Endothelial cell of umbilical vein (primary cell): ENCODE results near the gene PER1. TPM values are rescaled to one million over a fixed set of nuclear protein-coding genes. Genes with fewer than 3 reads are reported as not detected.

ENCODE experiments used
- BruUV-seq: library from RNA; stranded (reverse); fragments of 400-500 nt; replicated peaks from 2 replicates; lab custom pipeline; 2021; lab: Mats Ljungman, UMichigan
- CTCF ChIA-PET: fragments of 300-600, 350-600 bp; sonication (Branson Sonifier 250); formaldehyde crosslinking; loops from one replicate; lab custom pipeline; 2021; ENCODE audit warnings: antibody characterized with exemption, inconsistent platforms; lab: Charles Lee
- POLR2A ChIA-PET: fragments of 300-600, 350-600 bp; sonication (Branson Sonifier 250); formaldehyde crosslinking; loops from one replicate; lab custom pipeline; 2021; ENCODE audit warnings: antibody characterized with exemption, inconsistent platforms; lab: Charles Lee
- DNase-seq: peaks from one replicate; pipeline ENCODE4 v3.0.0-alpha.2; 2011; ENCODE audit warnings: low read depth, low spot score
- FAIRE-seq: peaks from 2 replicates; lab custom pipeline; 2011; peaks lifted over from hg19 to GRCh38; lab: Jason Lieb, UNC
- H2AFZ ChIP-seq: 2 replicates; pipeline ENCODE4 v1.6.0; 2012; ENCODE audit warnings: low read depth, low read length, control low read depth, inconsistent platforms
- H3K27ac ChIP-seq: 2 replicates; pipeline ENCODE4 v1.5.1; 2011; ENCODE audit warnings: low read depth, mild to moderate bottlenecking, control low read depth, low read length, moderate library complexity; ENCODE audit not compliant: insufficient read depth
- H3K27me3 ChIP-seq, 2 experiments: 2 replicates each; pipeline versions ENCODE4 v1.6.0 to v1.6.1; 2011; ENCODE audit warnings: low read length in 2 of 2, mixed read lengths in 1 of 2; ENCODE audit not compliant: control insufficient read depth in 2 of 2, insufficient read depth in 2 of 2
- H3K36me3 ChIP-seq, 2 experiments: 2 replicates in 1 of 2; 3 replicates in 1 of 2; pipeline ENCODE4 v1.5.1; 2011; ENCODE audit warnings: low read length in 2 of 2, mild to moderate bottlenecking in 1 of 2, moderate library complexity in 1 of 2; ENCODE audit not compliant: control insufficient read depth in 2 of 2, insufficient read depth in 2 of 2; ENCODE audit errors: extremely low read depth in 1 of 2
- H3K4me1 ChIP-seq: 3 replicates; pipeline ENCODE4 v1.5.1; 2011; ENCODE audit warnings: mild to moderate bottlenecking, low read length; ENCODE audit not compliant: control insufficient read depth, insufficient read depth; ENCODE audit errors: extremely low read depth
- H3K4me2 ChIP-seq: 2 replicates; pipeline ENCODE4 v1.6.1; 2011; ENCODE audit warnings: low read length, control low read depth, mixed read lengths; ENCODE audit not compliant: insufficient read depth
- H3K4me3 ChIP-seq, 3 experiments: fragments of 200-600 bp in 1 of 3; sonication (generic), shearing (Covaris generic) in 1 of 3; replicated peaks in 1 of 3; 2 replicates each; pipeline ENCODE4 v1.5.1; 2011 to 2016; ENCODE audit warnings: control low read depth in 3 of 3, low read length in 3 of 3, mild to moderate bottlenecking in 2 of 3, inconsistent platforms in 1 of 3, low read depth in 1 of 3, moderate library complexity in 1 of 3; ENCODE audit not compliant: insufficient read depth in 1 of 3
- H3K79me2 ChIP-seq: 2 replicates; pipeline ENCODE4 v1.6.0; 2012; ENCODE audit warnings: low read length, inconsistent platforms; ENCODE audit not compliant: control insufficient read depth, insufficient read depth
- H3K9ac ChIP-seq: replicated peaks from 2 replicates; pipeline ENCODE3; 2011; ENCODE audit warnings: low read length, control low read depth; ENCODE audit not compliant: insufficient read depth; ENCODE audit errors: extremely low read depth
- H3K9me1 ChIP-seq: replicated peaks from 3 replicates; pipeline ENCODE4 v1.6.0; 2011; ENCODE audit warnings: mild to moderate bottlenecking, low read length; ENCODE audit not compliant: control insufficient read depth, insufficient read depth; ENCODE audit errors: extremely low read depth
- H3K9me3 ChIP-seq: replicated peaks from 2 replicates; pipeline ENCODE4 v1.5.1; 2012; ENCODE audit warnings: low read length, inconsistent platforms; ENCODE audit not compliant: control insufficient read depth, insufficient read depth
- H4K20me1 ChIP-seq: replicated peaks from 2 replicates; pipeline ENCODE3; 2011; ENCODE audit warnings: mild to moderate bottlenecking, low read length; ENCODE audit not compliant: control insufficient read depth, insufficient read depth; ENCODE audit errors: extremely low read depth
- CTCF ChIP-seq, 2 donors: IDR thresholded peaks; 1 replicate in 1 of 2; 2 replicates in 1 of 2; pipeline ENCODE4 v1.5.1; 2011; ENCODE audit warnings: low read length in 2 of 2, mild to moderate bottlenecking in 2 of 2, moderate library complexity in 2 of 2, control low read depth in 1 of 2, inconsistent platforms in 1 of 2, low read depth in 1 of 2; ENCODE audit not compliant: insufficient read depth in 1 of 2; ENCODE audit errors: extremely low read depth in 1 of 2
- EZH2 ChIP-seq: IDR thresholded peaks from 2 replicates; pipeline ENCODE4 v1.6.1; 2012; ENCODE audit warnings: borderline replicate concordance, low read depth, mild to moderate bottlenecking, moderate library complexity, low read length, inconsistent platforms; ENCODE audit not compliant: severe bottlenecking
- FOS ChIP-seq: IDR thresholded peaks from 2 replicates; pipeline ENCODE4 v1.6.1; 2011; ENCODE audit warnings: mild to moderate bottlenecking, low read length, moderate library complexity, borderline replicate concordance; ENCODE audit not compliant: insufficient read depth
- GATA2 ChIP-seq: IDR thresholded peaks from 2 replicates; pipeline ENCODE4 v1.7.0; 2011; ENCODE audit warnings: low read depth, mild to moderate bottlenecking, moderate library complexity, mixed read lengths, low read length; ENCODE audit not compliant: insufficient read length, insufficient read depth
- JUN ChIP-seq: IDR thresholded peaks from 2 replicates; pipeline ENCODE4 v1.6.1; 2011; ENCODE audit warnings: borderline replicate concordance, low read depth; ENCODE audit not compliant: insufficient read length, insufficient read depth
- MAX ChIP-seq: IDR thresholded peaks from 2 replicates; pipeline ENCODE4 v1.6.1; 2011; ENCODE audit not compliant: insufficient read depth, insufficient read length
- MYC ChIP-seq: IDR thresholded peaks from one replicate; pipeline ENCODE4 v1.6.1; 2011; ENCODE audit warnings: mild to moderate bottlenecking, low read depth, low read length
- POLR2A ChIP-seq: IDR thresholded peaks from 2 replicates; pipeline ENCODE4 v1.6.1; 2012; ENCODE audit warnings: low read depth, mild to moderate bottlenecking, control low read depth, low read length
- POLR2AphosphoS5 ChIP-seq: IDR thresholded peaks from 2 replicates; pipeline ENCODE4 v1.6.1; 2012; ENCODE audit warnings: low read depth, mild to moderate bottlenecking, control low read depth, low read length, moderate library complexity; ENCODE audit not compliant: insufficient read depth
- dilution Hi-C: fragments of 300-500 bp; cut with MboI; formaldehyde crosslinking; loops from one replicate; pipeline ENCODE4 v1.15.0; 2019; ENCODE audit warnings: low sequenced_read_pairs; ENCODE audit not compliant: extremely low pct_ligation_motif_present
- intact Hi-C: fragments of 100-400 bp; cut with micrococcal nuclease; formaldehyde crosslinking; loops from one replicate; pipeline ENCODE4 v1.10.0; 2022
- polyA plus RNA-seq, 4 experiments: library from polyadenylated mRNA; depleted of rRNA in 3 of 4; stranded (reverse) in 3 of 4; unstranded in 1 of 4; fragments of >200 nt; gene quantifications; 2 replicates each; pipeline versions ENCODE4 v1.2.1 to v1.2.3, GENCODE V29; 2011 to 2012; ENCODE audit warnings: missing spikeins in 1 of 4
- total RNA-seq: library from RNA; stranded (reverse); gene quantifications from 2 replicates; pipeline ENCODE4 v1.2.3, GENCODE V29; 2021

The PER1 gene
- total and polyA plus RNA-seq, 2 donors (not counting 3 experiments of a cell fraction or from before 2014, with no cell fraction given) = 12.1 to 32.1 TPM

DNA sequence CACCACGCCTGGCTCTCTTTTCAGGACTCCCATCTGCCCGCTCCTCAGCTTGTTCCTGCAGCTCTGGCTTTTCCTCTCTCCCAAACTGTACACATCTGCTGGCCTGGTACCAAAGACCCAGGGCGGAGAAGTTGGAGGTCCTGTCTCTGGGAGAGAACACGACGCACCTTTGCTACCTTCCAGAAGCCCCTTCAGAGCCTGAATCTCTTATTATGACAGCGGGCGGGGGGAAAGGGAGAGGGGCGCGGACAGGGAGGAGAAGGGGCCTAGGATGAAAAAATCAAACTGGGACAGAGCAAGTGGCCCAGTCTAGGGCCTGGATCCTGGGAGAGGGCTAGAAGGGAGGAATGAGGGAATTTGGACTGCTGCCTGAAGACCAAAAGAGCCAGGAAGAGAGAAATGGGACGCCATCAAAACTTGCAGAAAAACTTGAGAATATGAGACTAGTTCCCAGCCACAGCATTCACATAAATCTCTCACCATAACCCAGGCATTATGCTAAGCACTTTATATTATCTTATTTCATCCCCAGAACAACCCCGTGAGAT, 2.5 kb upstream of the PER1 start:
- ChIA-PET CTCF (interaction anchor here (0.6 to 2.0 kb wide), 4 partner anchors 13 to 36 kb away, joined by 3 to 11 read pairs (median 3); no protein-coding TSS in a partner anchor), POLR2A (interaction anchor here (1.8 kb wide), 1 partner anchor 19 kb away, joined by 17 read pairs; no protein-coding TSS in a partner anchor)
- no peak for DNase-seq
- Histone ChIP-seq H3K79me2 (peaks cover 8% of the 10 kb centered on the region), H3K9ac (peak overlapping the region; percentile 68), H3K36me3 (peaks cover 0 to 6% of the 10 kb centered on the region in 2 experiments), H2AFZ (no peak overlapping the region), H3K4me3 (no peak overlapping the region), H3K4me1 (peaks cover 48% of the 10 kb centered on the region), H4K20me1 (no peaks in the 10 kb centered on the region), H3K9me1 (no peaks in the 10 kb centered on the region), H3K27me3 (no peaks in the 10 kb centered on the region), H3K4me2 (peak overlapping the region; percentile 9), H3K27ac (peak overlapping the region; percentile 99), H3K9me3 (no peaks in the 10 kb centered on the region)
- intact Hi-C loops (loop anchor here (1.0 kb wide), 2 partner anchors 35 to 267 kb away; no protein-coding TSS in a partner anchor), dilution Hi-C loops (no loop called here)
- no peak for TF ChIP-seq EZH2
- no peak for TF ChIP-seq CTCF (IDR thresholded peaks at IDR 0.05; ENCODE audit: extremely low read depth in 1 of 2, insufficient read depth in 1 of 2, low read depth in 1 of 2, low read length in 2 of 2)
- no peak for TF ChIP-seq GATA2
- TF ChIP-seq POLR2A = no peak
- TF ChIP-seq POLR2AphosphoS5 = no peak
- no peak for TF ChIP-seq MAX
- TF ChIP-seq MYC = no peak
- no peak for TF ChIP-seq FOS
- no peak for TF ChIP-seq JUN
- FAIRE-seq = no peak
- BruUV-seq = no TSS peak
